Heart left ventricle (tissue), 13 donors: Measurements from ENCODE around the gene DDX4.

ENCODE experiments used
- POLR2A ChIP-seq, 2 donors: fragments of 450-650 bp; IDR thresholded peaks; one replicate each; pipeline ENCODE4 v1.6.1; 2017; ENCODE audit warnings: antibody characterized with exemption in 2 of 2, mild to moderate bottlenecking in 2 of 2, moderate library complexity in 2 of 2
- TF ChIP-seq, protein P1 (sequence below), 12 donors: fragments of 200-600 bp; sonication (generic) in 4 of 12; IDR thresholded peaks; one replicate each; pipeline versions ENCODE4 v1.5.0 to v1.8.0; 2018 to 2022; ENCODE audit warnings: antibody characterized with exemption in 12 of 12, mild to moderate bottlenecking in 5 of 12
- donor health status: ischemic (EF 13 %, LVEDD 7.1; RV severe dilation, severe dysfunction).
- donor health status: DM: no; HTN: yes; CAD: no.
- donor health status: DM: no; HTN: no; CAD: no.
- donor health status: ischemic (EF 25% LVEDD 6.9; RV normal size, moderate dysfunction).
- donor health status: ischemic (EF 25% LVEDD 5.7; RV mildly dilated, moderate dysfunction).
- donor health status: ischemic (EF 35%, LVEDD 5.7; RV mildly dilated, moderate dysfunction).
- donor health status: nonischemic (EF 11% LVEDD 7.7; RV severe dilation, severe dysfunction).
- donor health status: DM: yes; HTN: yes; CAD: no.
- donor health status: PGD.
- donor health status: ischemic (EF 29% LVEDD 5.4; RV normal size, mild dysfunction).
- donor health status: nonischemic (EF 23%, LVEDD 6.1; RV moderate dilation, normal function).

DNA sequence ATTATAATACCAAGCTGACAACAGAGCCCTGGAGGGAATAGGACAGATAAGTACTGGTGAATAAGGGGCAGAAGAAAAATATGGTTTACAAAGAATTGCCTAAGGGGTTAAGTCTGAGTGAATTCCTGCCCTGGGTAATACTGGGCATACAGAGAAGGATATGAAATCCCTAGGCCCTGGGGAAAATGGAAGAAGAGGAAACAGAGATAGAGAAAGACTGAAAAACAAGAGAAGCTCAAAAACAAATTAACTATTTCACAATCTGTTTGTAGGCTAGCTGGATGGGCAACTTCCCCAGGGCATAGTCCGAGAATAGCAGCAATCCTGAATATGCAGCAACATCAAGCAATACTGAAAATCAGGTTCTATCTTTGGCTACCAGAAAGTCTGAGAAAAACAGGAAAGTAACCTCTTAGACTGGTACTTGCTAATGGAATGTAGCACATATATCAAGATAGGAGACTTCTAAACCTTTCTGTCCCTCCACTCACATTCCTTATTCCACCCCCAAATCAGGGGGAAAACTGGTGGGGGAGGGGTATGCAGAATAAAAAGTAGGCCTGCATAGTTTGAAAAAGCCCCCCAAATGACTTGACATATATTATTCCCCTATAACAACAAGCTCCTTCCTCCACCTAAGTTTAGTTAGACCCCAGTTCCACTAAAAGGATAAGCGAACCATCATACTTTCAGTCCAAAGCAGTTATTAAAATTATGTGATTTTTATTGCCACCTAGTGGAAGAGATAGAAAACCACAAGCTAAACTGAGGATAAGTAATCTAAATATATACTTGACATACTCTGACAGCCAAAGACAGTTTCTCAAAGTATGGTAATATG is 46.4 kb upstream of the DDX4 start:
- TF ChIP-seq, protein P1, sequence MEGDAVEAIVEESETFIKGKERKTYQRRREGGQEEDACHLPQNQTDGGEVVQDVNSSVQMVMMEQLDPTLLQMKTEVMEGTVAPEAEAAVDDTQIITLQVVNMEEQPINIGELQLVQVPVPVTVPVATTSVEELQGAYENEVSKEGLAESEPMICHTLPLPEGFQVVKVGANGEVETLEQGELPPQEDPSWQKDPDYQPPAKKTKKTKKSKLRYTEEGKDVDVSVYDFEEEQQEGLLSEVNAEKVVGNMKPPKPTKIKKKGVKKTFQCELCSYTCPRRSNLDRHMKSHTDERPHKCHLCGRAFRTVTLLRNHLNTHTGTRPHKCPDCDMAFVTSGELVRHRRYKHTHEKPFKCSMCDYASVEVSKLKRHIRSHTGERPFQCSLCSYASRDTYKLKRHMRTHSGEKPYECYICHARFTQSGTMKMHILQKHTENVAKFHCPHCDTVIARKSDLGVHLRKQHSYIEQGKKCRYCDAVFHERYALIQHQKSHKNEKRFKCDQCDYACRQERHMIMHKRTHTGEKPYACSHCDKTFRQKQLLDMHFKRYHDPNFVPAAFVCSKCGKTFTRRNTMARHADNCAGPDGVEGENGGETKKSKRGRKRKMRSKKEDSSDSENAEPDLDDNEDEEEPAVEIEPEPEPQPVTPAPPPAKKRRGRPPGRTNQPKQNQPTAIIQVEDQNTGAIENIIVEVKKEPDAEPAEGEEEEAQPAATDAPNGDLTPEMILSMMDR (IDR thresholded peaks at IDR 0.05) = peak; percentile 55 to 80 (median 74)
- TF ChIP-seq POLR2A (IDR thresholded peaks at IDR 0.05) = no peak
